HepG2 (cell line): ENCODE measurements around the gene MLLT10. TPM values are rescaled to one million over a fixed set of nuclear protein-coding genes. Genes with fewer than 3 reads are reported as not detected.

Experiments
- ATAC-seq: fragments of 200-7000 bp; cut with Tn5 transposase; 3 replicates; pipeline ENCODE4 v1.9.1; 2020; ENCODE audit warnings: mild to moderate bottlenecking, moderate library complexity
- BruUV-seq: library from RNA; stranded (reverse); fragments of 400-500 nt; replicated peaks from 2 replicates; lab custom pipeline; 2021; lab: Mats Ljungman, UMichigan
- CTCF ChIA-PET: fragments of 300-600 bp; formaldehyde crosslinking; extraction: SDS; loops from one replicate; lab custom pipeline; 2021; ENCODE audit warnings: low total read pairs, inconsistent platforms, low intra/inter-chr PET ratio; lab: Yijun Ruan, JAX
- POLR2A ChIA-PET: fragments of 350-600 bp; sonication (Branson Sonifier 250); formaldehyde crosslinking; loops from one replicate; lab custom pipeline; 2020; ENCODE audit warnings: antibody characterized with exemption, inconsistent platforms; lab: Yijun Ruan, JAX
- DNase-seq: peaks from one replicate; pipeline ENCODE4 v3.0.0-alpha.2; 2015; ENCODE audit warnings: low spot score
- FAIRE-seq: peaks from 3 replicates; lab custom pipeline; 2011; peaks lifted over from hg19 to GRCh38; lab: Jason Lieb, UNC
- H2AFZ ChIP-seq: one replicate; pipeline ENCODE4 v1.6.1; 2011; ENCODE audit warnings: low read length, inconsistent platforms
- H3K27ac ChIP-seq: fragments of 300-600 bp; 3 replicates; pipeline ENCODE4 v1.8.0; 2011; ENCODE audit warnings: mixed run types, mild to moderate bottlenecking, mixed read lengths, low read length, inconsistent platforms; ENCODE audit not compliant: insufficient read depth; ENCODE audit errors: extremely low read length
- H3K27me3 ChIP-seq, 2 experiments: fragments of 200-600 bp in 1 of 2; 2 replicates in 1 of 2; 3 replicates in 1 of 2; pipeline versions ENCODE4 v1.6.0 to v1.8.0; 2011; ENCODE audit warnings: low read length in 2 of 2, mild to moderate bottlenecking in 2 of 2, moderate library complexity in 2 of 2, inconsistent platforms in 1 of 2; ENCODE audit not compliant: insufficient read depth in 2 of 2, control insufficient read depth in 1 of 2
- H3K36me3 ChIP-seq, 2 experiments: fragments of 200-600 bp in 1 of 2; replicated peaks in 1 of 2; 2 replicates in 1 of 2; 3 replicates in 1 of 2; pipeline versions ENCODE4 v1.5.1 to v1.8.0; 2011; ENCODE audit warnings: low read length in 2 of 2, inconsistent platforms in 1 of 2; ENCODE audit not compliant: insufficient read depth in 2 of 2, control insufficient read depth in 1 of 2
- H3K4me1 ChIP-seq: 2 replicates; pipeline ENCODE4 v1.5.1; 2012; ENCODE audit warnings: low read length, inconsistent platforms; ENCODE audit not compliant: insufficient read depth
- H3K4me2 ChIP-seq: 2 replicates; pipeline ENCODE4 v1.6.0; 2011; ENCODE audit warnings: low read depth, low read length, inconsistent platforms
- H3K4me3 ChIP-seq, 3 experiments: fragments of 200-600 bp in 1 of 3; sonication (generic), shearing (Covaris generic) in 1 of 3; replicated peaks in 1 of 3; 2 replicates each; pipeline ENCODE4 v1.5.1; 2011 to 2016; ENCODE audit warnings: low read length in 3 of 3, inconsistent platforms in 2 of 3, low read depth in 2 of 3, mild to moderate bottlenecking in 2 of 3, control low read depth in 1 of 3, mixed read lengths in 1 of 3; ENCODE audit not compliant: insufficient read depth in 1 of 3
- H3K79me2 ChIP-seq: one replicate; pipeline ENCODE4 v1.6.1; 2011; ENCODE audit warnings: low read length, inconsistent platforms; ENCODE audit not compliant: insufficient read depth
- H3K9ac ChIP-seq: 2 replicates; pipeline ENCODE4 v1.6.0; 2011; ENCODE audit warnings: mild to moderate bottlenecking, low read depth, low read length, inconsistent platforms; ENCODE audit not compliant: insufficient read depth
- H3K9me3 ChIP-seq: 2 replicates; pipeline ENCODE4 v1.5.1; 2012; ENCODE audit warnings: mild to moderate bottlenecking, low read length
- H4K20me1 ChIP-seq: 2 replicates; pipeline ENCODE4 v1.6.0; 2011; ENCODE audit warnings: inconsistent platforms, mild to moderate bottlenecking, low read length, moderate library complexity; ENCODE audit not compliant: insufficient read depth
- ARNT2 ChIP-seq: sonication (generic); formaldehyde crosslinking; IDR thresholded peaks from 2 replicates; pipeline ENCODE4 v1.8.0; 2022; ENCODE audit warnings: mild to moderate bottlenecking, low read depth, missing genetic modification reagents, moderate library complexity
- ATF2 ChIP-seq: sonication (generic); formaldehyde crosslinking; IDR thresholded peaks from 2 replicates; pipeline ENCODE4 v1.4.0; 2020; ENCODE audit warnings: missing genetic modification reagents
- SIX4 ChIP-seq: sonication (generic); formaldehyde crosslinking; IDR thresholded peaks from 2 replicates; pipeline ENCODE4 v1.4.0; 2020; ENCODE audit warnings: missing genetic modification reagents
- TCF7 ChIP-seq: sonication (generic); IDR thresholded peaks from 2 replicates; pipeline ENCODE4 v1.6.1; 2016; ENCODE audit warnings: antibody characterized with exemption, low read depth
- ZBTB49 ChIP-seq: sonication (generic); formaldehyde crosslinking; IDR thresholded peaks from 2 replicates; pipeline ENCODE4 v1.4.0; 2020; ENCODE audit warnings: missing genetic modification reagents, borderline replicate concordance
- ZNF441 ChIP-seq: sonication (generic); formaldehyde crosslinking; IDR thresholded peaks from 2 replicates; pipeline ENCODE4 v1.7.0; 2021; ENCODE audit warnings: missing genetic modification reagents, borderline replicate concordance
- WGBS: methylation state at CpG from one replicate; pipeline ENCODE4 v1.1.6; 2017; ENCODE audit warnings: low lambda C conversion rate; 5-methylcytosine and 5-hydroxymethylcytosine counted together
- in situ Hi-C: cut with HindIII; loops from 2 replicates; pipeline ENCODE4 v1.10.0; 2017; ENCODE audit warnings: low pct_unique_long_range_greater_than_20kb; ENCODE audit not compliant: extremely low pct_ligation_motif_present
- intact Hi-C: fragments of 100-400 bp; cut with micrococcal nuclease; formaldehyde crosslinking; loops from one replicate; pipeline ENCODE4 v1.10.0; 2022; ENCODE audit not compliant: unreplicated experiment
- polyA plus RNA-seq, 8 experiments: library from polyadenylated mRNA; depleted of rRNA in 3 of 8; stranded (reverse) in 7 of 8; unstranded in 1 of 8; fragments of >200 nt; fragmentation: Illumina TruSeq in 4 of 8; extraction: Trizol in 4 of 8; gene quantifications; 2 replicates each; pipeline versions ENCODE4 v1.2.1 to v1.2.3, GENCODE V29; 2011 to 2016; ENCODE audit warnings: low read depth in 4 of 8, missing spikeins in 1 of 8, mixed read lengths in 1 of 8; ENCODE audit not compliant: insufficient read depth in 1 of 8
- total RNA-seq, 5 experiments: library from RNA; depleted of rRNA; stranded (reverse); fragments of >200 nt; fragmentation: Illumina TruSeq; extraction: Trizol; gene quantifications; 2 replicates each; pipeline ENCODE4 v1.2.3, GENCODE V29; 2016; ENCODE audit warnings: low read depth in 1 of 5

Gene MLLT10
- total and polyA plus RNA-seq, 2 of the 13 experiments (the other 11 are each of a cell fraction or from before 2014, with no cell fraction given): 51.3 to 84.1 TPM

GRCh38 chr10:21687266-21688008 lies 153.4 kb downstream of the MLLT10 start:
- FAIRE-seq (no peak), ATAC-seq (no peak), DNase-seq (no peak)
- H3K4me1 ChIP-seq: no peaks in the 10 kb centered on the region
- no peak overlapping the region for H3K4me2 ChIP-seq
- H3K79me2 ChIP-seq: no peaks in the 10 kb centered on the region
- in situ Hi-C loops: no loop called here
- no peaks in the 10 kb centered on the region for H3K27me3 ChIP-seq
- BruUV-seq: no TSS peak
- CTCF ChIA-PET: no interaction called here
- H2AFZ ChIP-seq: no peak overlapping the region
- H3K9ac ChIP-seq: no peak overlapping the region
- TF ChIP-seq SIX4 (CRISPR knock-in tag): no peak
- no peak for TF ChIP-seq ZNF441 (CRISPR knock-in tag)
- TF ChIP-seq TCF7: no peak
- TF ChIP-seq ZBTB49: no peak
- no peak for TF ChIP-seq ARNT2
- TF ChIP-seq ATF2 (CRISPR knock-in tag): no peak
- H3K36me3 ChIP-seq: peaks cover 8 to 36% of the 10 kb centered on the region in 2 experiments
- no peaks in the 10 kb centered on the region for H3K9me3 ChIP-seq
- intact Hi-C loops: no loop called here
- POLR2A ChIA-PET: no interaction called here
- WGBS: 98% methylated on average over 3 of the region's 3 CpGs
- H3K27ac ChIP-seq: no peak overlapping the region
- no peak overlapping the region for H3K4me3 ChIP-seq
- H4K20me1 ChIP-seq: no peaks in the 10 kb centered on the region
